GM11168 (cell line): ENCODE data around the gene ZFPM1.
"Not testable (repeated sequence)": the region's sequence is repeated elsewhere in the genome, so short reads cannot be mapped to it uniquely, and the experiment has no call there.

Experiments used
- in situ Hi-C: fragments of 300-500 bp; cut with MboI; formaldehyde crosslinking; loops from one replicate; pipeline ENCODE4 v1.12.0; 2022; ENCODE audit warnings: low sequenced_read_pairs; ENCODE audit not compliant: unreplicated experiment

Gene ZFPM1

DNA sequence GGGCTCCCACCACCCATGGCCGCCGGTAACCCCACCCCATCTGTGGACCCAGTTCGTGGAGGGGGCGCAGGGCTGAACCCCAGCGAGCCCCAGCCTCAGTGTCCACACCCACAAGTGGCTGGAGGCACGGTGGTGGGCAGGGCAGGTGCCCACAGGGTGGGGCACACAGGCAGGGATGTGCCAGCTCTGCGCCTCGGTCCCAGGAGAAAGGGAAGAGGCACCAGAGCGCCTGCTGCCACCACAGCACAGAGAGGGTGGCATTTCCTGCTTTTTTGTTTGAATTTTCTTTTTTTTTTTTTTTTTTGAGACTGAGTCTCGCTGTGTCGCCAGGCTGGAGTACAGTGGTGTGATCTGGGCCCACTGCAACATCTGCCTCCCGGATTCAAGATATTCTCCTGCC, 19.0 kb downstream of the ZFPM1 start:
- in situ Hi-C loops, result no loop called here

DNA sequence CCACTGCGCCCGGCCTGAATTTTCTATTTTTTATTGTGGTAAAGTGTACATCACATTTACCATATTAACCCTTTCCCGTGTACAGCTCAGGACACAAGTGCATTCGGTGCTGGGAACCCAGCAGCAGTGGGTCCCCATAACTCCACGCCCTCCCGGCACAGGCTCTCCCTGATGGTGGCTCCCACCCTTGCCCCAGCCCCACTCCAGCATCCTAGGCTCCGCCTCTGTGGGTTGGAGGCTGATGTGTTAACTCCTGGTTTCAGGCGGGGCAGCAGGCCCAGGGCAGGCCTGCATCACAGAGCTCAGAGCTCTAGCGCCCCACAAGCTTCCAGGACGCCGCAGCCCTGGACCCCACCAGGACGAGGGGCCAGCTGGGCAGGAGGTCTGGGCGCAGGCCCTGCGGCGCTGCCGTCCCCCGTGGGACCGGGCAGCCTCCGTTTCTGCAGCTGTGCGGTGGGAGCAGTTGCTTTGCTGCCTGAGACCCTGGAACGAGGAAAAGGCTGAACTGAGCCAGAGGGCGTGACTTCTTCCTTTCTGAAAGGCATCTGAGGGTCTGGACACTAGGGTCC, 19.6 kb downstream of the ZFPM1 start:
- in situ Hi-C loops, result no loop called here

DNA sequence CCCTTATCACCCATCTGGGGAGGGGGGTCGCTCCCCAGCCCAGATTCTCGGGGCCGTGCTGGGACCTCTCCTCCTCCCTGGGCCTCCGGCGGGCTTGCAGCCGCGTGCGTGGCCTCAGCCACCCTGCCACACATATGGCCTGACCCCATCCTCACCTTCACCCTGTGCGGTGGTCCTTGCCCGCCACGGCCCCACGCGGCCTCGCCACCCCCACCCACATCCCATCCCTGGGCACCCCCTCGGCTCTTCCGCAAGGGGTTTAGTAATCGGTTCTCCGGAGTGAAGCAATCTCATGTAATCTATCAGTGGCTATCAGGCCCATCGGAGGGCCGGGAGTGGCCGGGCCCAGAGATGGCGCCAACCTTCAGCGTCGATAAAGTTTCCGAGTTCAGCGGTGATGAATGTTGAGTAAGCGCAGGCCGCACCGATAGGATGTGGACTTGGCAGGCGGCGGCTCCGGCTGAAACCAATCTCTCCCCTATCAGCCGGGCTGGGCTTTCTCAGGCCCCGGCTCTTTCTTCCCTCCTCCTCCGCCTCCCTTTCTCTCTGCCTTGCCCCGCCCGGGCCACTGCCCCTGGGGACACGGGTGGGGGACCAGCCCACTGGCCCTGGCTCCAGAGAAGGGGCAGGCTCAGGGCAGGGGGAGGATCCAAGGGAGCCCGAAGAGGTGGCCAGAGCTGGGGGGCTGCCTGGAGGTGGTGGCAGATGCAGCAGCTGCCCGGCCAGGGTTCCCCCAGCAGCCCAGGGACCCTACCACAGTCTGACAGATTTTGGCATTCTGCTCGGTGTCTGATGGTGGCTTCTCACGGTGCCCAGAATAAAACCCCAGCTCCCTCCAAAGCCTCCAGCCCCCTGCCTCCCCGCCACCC, 20.8 kb downstream of the ZFPM1 start:
- in situ Hi-C loops, result no loop called here

DNA sequence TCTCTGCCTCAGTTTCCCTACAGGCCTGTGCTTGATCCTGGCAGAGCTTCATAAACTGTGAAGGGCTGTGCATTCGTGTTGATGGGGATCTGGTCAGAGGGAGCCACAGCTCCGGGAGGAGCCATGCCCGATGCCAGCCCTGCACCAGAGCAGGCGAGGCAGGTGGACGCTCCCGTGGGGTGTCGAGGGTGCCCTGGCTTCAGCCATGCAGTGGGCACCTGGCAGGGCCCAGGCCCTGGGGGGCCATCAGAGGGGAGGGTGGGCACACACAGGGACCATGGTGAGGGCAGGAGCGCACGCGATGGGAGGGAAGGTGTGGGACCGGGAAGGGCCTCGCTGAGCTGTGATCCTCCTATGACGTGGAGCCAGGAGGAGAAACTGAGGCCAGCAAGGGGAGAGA, 22.0 kb downstream of the ZFPM1 start:
- in situ Hi-C loops, result no loop called here

DNA sequence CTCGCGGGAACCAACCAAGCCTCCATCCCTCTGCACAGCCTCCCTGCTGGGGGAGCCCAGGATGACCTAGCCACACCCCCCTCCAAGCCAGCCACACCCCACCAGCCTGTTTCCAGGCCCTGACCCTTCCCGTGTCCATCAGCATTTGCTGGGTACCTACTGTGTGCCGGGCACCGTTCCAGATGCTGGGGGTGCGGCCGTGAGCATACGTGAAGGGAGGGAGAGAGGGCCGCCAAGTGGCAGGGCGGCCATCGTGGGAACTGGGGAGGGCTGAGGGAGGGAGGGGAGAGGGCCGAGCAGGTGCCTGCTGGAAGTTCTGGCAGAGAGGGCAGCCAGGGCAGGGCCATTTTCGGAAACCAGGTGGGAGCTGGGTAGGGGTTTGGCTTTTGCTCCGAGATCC, 23.1 kb downstream of the ZFPM1 start:
- in situ Hi-C loops, result no loop called here

DNA sequence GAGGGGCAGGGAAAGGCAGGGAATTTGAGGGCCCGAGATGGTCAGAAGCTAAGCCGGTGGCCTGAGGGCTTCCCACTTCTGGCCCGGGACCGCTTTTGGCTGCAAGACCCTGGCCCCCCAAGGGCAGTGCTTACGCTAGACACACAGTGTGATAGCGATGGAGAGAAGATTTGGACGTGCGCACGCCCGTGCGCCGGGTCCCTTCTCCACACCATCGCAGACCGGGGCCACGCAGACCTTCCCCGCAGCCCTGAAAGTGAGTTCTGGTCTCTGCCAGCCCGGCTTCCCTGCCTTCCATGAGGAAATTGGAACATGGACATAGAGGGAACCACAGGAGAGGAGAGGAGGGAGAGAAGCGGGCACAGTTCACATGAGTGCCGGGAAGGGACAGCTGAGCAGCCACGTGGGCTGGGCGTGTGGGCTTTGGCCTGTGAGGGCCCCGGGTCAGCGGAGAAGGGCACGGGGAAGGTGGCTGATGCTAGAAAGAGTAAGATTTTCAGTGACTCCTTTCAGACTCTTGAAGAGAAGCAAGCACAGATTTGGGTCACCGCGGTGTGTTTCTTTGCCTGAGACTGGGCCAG, 23.8 kb downstream of the ZFPM1 start:
- in situ Hi-C loops, result no loop called here

DNA sequence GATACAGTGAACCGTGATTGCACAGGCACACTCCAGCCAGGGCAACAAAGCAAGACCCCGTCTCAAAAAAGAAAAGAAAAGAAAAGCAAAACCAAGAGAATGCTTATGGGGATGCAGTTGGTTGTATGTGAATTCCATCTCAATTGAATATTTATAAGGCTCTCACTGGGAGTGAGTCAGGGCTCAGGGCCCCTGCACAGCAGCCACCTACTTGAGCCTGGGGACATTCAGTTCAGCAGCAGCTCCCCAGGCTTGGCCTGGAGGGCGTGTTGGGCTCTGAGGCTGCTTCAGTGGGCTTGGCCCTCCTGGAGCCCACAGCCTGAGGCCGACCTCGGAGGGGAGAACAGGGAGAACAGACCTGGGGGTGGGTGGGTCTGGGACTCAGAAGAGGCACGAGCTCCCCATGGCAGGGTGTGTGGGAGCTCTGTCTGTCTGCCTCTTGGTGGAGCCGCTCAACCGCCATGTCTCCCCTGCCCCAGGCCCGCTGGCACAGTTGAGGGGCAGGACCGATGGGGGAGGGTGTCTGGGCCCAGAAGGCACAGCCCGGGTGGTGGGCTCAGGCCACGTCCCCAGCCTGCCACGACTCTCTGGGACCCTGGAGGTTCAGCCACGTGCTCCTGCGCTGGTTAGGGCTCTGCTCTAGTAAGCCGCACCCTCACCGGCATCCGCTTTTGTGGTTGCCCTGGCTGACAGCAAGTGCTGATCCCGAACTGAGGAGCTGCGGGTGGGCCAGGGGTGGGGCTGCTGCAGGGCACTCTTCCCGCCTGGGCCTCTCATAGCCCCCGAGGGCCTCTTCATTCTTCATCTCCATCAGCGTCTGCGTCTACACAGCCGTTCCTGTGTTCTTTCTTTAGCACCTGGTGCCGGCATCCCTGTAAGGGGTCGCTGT, 24.8 kb downstream of the ZFPM1 start:
- in situ Hi-C loops, result no loop called here

DNA sequence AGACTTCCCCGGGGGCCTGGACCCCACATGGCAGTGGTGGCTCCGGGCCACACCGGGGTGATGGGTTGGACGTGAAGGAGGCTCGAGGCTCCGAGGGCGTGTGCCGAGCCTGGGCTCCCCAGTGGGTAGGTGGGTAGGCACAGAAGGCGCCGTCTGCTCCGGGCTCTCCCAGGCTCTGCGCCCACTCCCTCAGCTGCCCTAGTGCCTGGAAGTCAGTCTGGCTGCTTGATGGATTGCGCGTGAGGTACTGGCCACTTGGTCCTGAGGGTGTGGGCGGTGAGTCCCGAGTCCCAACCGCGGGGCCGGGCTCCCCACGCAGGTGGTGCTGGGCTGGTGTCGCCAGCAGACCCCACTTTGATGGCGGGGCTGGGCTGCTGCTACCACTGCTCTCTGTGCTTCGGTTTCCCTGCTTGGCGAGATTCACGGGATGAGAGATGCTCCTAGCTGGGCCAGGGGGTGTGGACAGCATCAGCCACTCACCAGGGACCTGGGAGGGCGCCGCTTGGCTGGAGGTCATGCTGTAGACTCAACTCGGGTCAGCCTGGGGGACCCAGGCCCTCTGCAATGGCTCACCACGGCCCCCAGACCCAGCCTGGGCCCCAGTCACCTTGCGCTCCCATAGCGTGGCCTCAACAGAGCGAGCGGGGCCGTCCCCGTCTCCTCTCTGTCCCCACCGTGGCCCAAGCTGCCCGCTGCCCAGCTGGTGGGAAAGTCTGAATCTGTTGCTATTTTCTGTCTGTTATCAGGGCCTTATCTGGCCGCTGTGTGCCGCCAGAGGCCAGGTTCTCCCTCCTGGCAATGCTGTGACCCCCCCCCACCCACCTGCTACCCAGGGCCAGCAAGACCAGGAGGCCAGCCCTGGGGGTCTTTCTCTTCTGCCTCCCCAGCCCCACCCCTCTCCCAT, 26.1 kb downstream of the ZFPM1 start:
- in situ Hi-C loops, result no loop called here

DNA sequence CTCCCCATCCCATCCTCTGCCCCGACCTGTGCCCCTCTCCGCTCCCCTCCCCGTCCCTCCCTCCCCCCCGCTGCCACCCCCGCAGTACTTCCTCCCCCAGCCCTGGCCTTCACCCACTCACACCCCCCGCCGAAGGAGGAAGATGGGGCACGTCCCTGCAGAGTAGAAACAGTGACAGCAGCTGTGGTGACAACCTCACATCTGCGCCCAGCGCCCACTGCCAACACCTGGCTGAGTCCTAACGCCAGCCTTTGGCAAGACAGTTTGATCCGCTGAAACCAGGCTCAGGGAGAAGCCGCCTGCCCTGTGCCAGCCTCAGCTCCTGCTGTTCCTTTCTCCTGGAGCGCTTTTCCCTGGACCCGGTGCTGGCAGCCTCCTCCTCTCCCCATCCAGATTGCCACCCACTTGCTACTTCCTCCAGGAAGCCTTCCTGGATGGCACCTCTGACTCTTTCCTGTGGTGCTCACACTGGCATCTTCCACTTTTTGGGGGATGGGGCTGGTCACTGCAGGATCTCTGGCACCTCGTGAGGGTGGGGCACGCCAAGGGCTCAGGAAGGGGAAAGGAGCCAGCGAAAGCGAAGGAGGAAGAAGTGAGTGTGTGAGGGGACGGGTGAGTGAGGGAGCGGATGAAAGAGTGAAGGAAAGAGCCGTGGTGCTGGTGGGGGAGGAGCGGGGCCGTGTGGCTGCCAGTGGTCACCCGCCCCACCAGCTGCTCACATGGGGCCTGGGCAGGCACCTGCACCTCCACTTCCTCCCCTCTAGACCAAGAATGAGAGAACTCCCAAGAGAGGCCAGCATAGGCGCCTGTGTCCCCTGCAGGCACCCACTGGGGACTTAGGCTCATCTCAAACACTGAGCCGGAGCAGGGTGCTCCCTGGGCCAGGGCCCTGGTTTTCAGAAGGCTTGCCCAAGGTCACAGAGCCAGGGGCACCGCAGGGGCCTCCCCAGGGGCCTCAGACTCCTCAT, 27.0 kb downstream of the ZFPM1 start:
- in situ Hi-C loops, result no loop called here

DNA sequence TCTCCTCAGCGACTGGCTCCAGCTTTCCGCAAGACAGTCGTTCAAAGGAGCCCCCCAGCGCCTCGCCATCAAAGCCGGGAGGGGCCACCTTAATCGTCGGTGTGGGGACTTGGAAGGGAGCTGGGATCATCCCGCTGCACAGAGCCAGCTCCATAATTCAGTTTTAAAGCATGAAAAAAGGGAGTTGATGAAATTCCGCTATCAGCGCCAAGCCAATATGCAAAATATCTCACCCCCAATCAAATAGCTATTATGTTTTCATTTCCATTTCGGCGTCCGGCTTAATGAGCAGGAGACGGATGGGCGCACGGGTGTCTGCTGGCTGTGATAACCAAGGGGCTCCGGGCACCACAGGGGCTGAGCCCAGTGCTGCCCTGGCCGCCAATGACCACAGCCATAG, 27.7 kb downstream of the ZFPM1 start:
- in situ Hi-C loops, result no loop called here

DNA sequence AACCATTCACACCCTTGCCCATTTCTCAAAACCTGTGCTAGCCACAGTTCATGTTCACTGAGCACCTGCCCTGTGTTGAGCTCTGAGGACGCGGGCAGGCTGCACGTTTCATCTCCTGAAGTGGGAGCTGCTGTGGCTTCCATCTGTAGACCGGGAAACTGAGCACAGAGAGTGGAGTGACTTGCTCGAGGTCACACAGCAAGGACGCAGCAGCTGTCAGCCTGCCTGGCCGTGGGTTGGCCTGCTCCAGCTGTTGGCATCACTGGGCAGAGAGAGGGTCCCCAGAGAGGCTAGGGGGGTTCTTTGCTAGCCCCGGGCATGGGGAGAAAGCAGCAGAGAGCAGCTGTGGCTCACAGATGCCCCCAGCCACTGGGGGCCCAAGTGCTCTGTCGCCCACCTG, 28.8 kb downstream of the ZFPM1 start:
- in situ Hi-C loops, result no loop called here

DNA sequence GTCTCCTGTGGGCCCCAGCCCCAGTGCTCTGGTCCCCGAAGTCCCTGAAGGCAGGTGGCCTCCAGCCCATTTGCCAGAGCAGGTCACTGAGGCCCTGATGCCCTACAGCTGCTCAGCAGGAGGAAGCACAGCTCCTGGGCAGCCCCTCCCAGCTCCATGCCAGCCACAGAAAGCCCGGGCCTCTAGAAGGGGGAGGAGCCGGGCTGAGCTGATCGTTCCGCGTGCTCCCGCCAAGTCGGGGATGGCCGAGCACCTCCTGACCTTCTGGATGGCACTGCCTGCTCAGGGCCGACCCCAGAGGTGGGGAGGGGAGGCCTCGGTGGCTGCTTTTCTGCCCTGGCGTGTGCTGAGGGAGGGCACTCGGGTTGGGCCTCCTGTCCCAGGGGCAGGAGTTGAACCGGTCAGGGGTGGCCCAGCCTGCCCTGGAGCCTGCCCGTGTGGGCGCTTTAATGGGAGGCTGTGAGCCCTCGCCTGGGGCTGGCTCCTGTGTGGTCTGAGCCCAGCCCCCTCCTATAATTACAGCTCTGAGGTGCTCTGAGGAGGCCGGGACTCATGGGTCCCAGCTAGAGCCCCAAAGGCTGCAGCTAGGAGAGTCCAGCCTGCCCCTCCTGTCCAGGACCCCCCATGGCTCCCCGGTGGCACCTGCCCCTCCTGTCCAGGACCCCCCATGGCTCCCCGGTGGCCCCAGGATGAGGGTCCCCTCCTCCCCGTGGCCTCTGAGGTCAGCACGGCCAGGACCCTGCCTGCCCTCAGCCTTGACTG, 29.7 kb downstream of the ZFPM1 start:
- in situ Hi-C loops, result no loop called here

DNA sequence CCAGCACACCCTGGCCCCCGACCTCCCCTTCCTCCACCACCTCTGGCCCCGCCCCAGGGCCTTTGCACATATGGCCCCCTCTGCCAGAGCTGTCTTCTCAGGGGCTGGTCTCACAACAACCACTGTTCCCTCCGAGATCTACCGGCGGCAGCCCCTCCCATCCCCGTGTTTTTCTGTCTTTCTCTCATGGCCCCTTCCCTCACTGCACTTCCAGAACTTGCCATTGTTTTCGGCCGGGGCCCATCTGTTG, 30.2 kb downstream of the ZFPM1 start:
- in situ Hi-C loops, result no loop called here

DNA sequence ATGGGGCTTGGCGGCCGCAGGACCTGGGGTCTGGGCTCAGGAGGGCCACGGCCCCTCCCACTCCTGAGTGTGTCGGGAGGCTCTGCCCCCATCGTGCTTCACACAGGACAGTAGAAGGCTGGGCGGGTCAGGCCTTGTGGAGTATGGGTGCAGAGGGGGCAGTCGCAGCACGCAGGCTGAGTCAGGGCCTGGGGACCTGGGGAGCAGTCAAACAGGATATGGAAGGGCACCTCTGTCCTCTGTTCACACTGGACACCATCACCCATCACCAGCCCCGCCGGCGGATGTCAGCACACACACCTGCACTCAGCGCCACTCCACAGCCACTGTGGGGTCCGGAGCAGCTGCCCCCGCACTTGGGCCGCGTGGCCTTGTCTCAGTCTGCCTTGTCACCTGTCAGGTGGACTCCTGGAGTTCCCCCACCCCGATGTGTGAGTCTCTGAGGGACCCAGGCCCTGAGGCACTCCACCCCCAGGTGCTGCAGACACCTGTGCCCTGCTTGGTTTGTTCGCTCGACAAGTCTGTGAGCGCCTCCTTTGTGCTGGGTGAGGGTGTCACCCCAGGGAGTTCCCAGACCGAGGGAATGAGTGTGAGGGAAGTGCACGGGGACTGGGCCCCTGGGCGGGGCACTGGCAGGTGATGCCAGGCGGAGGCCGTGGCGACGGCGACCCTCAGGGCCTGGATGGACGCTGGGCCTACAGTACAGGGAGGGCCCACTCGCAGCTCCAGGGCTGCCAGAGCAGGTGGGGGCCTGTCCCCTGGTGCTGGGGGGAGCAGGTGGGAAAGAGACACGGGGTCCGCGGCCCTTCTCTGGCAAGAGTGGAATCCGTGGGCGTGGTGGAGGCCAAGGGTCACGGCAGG, 31.7 kb downstream of the ZFPM1 start:
- in situ Hi-C loops, result no loop called here

DNA sequence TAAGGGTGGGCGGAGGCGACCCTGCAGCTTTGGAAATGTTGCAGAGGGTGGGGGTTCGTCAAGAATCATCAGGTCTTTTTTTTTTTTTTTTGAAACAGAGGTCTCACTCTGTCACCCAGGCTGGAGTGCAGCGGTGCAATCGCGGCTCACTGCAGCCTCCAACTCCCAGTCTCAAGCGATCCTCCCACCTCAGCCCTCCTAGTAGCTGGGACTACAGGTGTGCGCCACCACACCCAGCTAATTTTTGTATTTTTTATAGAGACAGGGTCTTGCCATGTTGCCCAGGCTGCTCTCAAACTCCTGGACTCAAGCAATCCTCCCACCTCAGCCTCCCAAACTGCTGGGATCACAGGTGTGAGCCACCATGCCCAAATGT, 32.3 kb downstream of the ZFPM1 start:
- in situ Hi-C loops, result not testable (repeated sequence)

DNA sequence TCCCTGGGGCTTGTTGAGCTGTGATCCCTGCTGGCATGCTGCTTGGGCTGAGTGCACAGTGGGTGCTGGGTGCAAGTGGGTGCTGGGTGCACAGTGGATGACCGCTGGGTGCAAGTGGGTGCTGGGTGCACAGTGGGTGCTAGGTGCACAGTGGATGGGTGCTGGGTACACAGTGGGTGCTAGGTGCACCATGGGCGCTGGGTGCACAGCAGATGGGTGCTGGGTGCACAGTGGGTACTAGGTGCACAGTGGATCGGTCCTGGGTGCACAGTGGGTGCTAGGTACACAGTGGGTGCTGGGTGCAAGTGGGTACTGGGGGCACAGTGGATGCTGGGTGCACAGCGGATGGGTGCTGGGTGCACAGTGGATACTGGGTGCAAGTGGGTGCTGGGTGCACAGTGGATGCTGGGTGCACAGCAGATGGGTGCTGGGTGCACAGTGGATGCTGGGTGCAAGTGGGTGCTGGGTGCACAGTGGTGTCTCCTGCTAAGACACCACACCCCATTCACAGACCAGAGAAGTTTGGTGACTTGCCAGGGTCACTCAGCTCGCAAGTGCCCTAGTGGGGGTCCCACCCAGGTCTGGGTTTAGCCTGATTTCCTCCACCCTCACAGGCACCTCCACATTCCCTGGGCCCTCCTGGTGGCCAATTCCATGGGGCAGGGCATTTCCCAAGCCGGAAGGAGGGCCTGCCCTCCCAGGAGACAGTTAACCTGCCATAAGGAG, 33.5 kb downstream of the ZFPM1 start:
- in situ Hi-C loops, result no loop called here

DNA sequence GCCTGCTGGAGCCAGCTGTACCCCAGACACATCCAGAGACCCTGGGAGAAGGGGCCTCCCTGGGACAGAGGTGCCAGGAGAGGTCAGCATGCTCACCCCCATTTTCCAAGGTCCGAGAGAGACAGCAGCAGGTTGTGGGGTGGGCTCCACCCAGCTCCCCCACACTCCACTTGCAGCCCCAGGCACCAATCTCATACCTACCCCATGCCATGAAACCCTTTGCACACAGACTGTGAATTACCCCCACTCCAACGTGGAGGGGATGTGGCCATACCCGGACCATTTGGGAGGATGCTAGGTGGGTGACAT, 34.0 kb downstream of the ZFPM1 start:
- in situ Hi-C loops, result no loop called here
